Measurements from ENCODE around the gene XIRP1.

GRCh38 chr3:39168156-39168780 lies 24.1 kb downstream of the XIRP1 start:
- TF ChIP-seq EZH2 (IDR thresholded peaks at IDR 0.05; ENCODE audit: low read length, missing control alignments) (no peak), CTCF (conservative IDR thresholded peaks at IDR 0.05 in 1 of 2, IDR thresholded peaks at IDR 0.05 in 1 of 2; ENCODE audit: low read depth in 1 of 2, low read length in 2 of 2) (no peak)

Data from fibroblast of lung (primary cell).